Spleen (tissue), 11 donors: Measurements from ENCODE around the gene ZNF490. TPM values are rescaled to one million over a fixed set of nuclear protein-coding genes. Genes with fewer than 3 reads are reported as not detected.

Experiments
- DNase-seq: peaks from one replicate; pipeline ENCODE4 v3.0.0-alpha.2; 2020
- H3K27ac ChIP-seq, 8 donors: fragments of 200-600 bp; sonication (generic) in 7 of 8; 1 replicate in 4 of 8; 2 replicates in 4 of 8; pipeline versions ENCODE4 v1.5.0 to v1.8.0; 2016 to 2021; ENCODE audit warnings: inconsistent platforms in 4 of 8, mild to moderate bottlenecking in 4 of 8, moderate library complexity in 1 of 8
- H3K27me3 ChIP-seq, 7 donors: fragments of 200-600 bp; sonication (generic) in 6 of 7; replicated peaks in 1 of 7; 1 replicate in 4 of 7; 2 replicates in 3 of 7; pipeline versions ENCODE4 v1.5.0 to v1.8.0; 2016 to 2021; ENCODE audit warnings: inconsistent platforms in 3 of 7, mild to moderate bottlenecking in 1 of 7
- H3K36me3 ChIP-seq, 6 donors: fragments of 200-600 bp; sonication (generic) in 5 of 6; 1 replicate in 4 of 6; 2 replicates in 2 of 6; pipeline versions ENCODE4 v1.5.0 to v1.8.0; 2016 to 2021; ENCODE audit warnings: inconsistent platforms in 2 of 6
- H3K4me1 ChIP-seq, 6 donors: fragments of 200-600 bp; sonication (generic) in 5 of 6; 1 replicate in 3 of 6; 2 replicates in 3 of 6; pipeline versions ENCODE4 v1.5.0 to v1.8.0; 2016 to 2021; ENCODE audit warnings: inconsistent platforms in 3 of 6
- H3K4me3 ChIP-seq, 8 donors: fragments of 200-600 bp; sonication (generic) in 7 of 8; 1 replicate in 4 of 8; 2 replicates in 4 of 8; pipeline versions ENCODE4 v1.5.0 to v1.8.0; 2016 to 2021; ENCODE audit warnings: inconsistent platforms in 4 of 8, mild to moderate bottlenecking in 4 of 8, moderate library complexity in 2 of 8
- H3K9me3 ChIP-seq, 8 donors: fragments of 200-600 bp; sonication (generic) in 7 of 8; 1 replicate in 4 of 8; 2 replicates in 4 of 8; pipeline versions ENCODE4 v1.5.0 to v1.8.0; 2016 to 2021; ENCODE audit warnings: inconsistent platforms in 4 of 8
- POLR2A ChIP-seq, 3 donors: fragments of 450-650 bp; IDR thresholded peaks; one replicate each; pipeline ENCODE4 v1.5.1; 2017; ENCODE audit warnings: antibody characterized with exemption in 3 of 3, mild to moderate bottlenecking in 1 of 3
- POLR2AphosphoS5 ChIP-seq, 3 donors: sonication (generic); formaldehyde crosslinking; IDR thresholded peaks; one replicate each; pipeline ENCODE4 v1.5.1; 2017; ENCODE audit warnings: antibody characterized with exemption in 3 of 3
- WGBS, 5 donors: extraction: QIAGEN DNeasy Blood & Tissue Kit in 3 of 5; methylation state at CpG; one replicate each; pipeline versions ENCODE4 v1.1.5 to v1.1.7; 2013 to 2018; 5-methylcytosine and 5-hydroxymethylcytosine counted together
- intact Hi-C: fragments of 100-400 bp; cut with DNase I; formaldehyde crosslinking; loops from one replicate; pipeline ENCODE4 v1.15.0; 2023; ENCODE audit warnings: low total_unique reads
- polyA plus RNA-seq, 3 donors: library from polyadenylated mRNA; stranded (reverse); fragments of 200-250 nt; gene quantifications; one replicate each; pipeline ENCODE4 v1.2.1, GENCODE V29; 2013
- total RNA-seq, 7 donors: library from RNA; depleted of rRNA in 3 of 7; stranded (reverse); fragments of >200 nt in 3 of 7; fragmentation: NEBNext Ultra II Directional in 4 of 7; extraction: Animal tissue kit (Norgen Biotek cat#: 25700) in 4 of 7; gene quantifications; one replicate each; pipeline versions ENCODE4 v1.1.0 to v1.2.1, GENCODE V29; 2016 to 2021
- TF ChIP-seq, protein P1 (sequence below), 11 experiments: fragments of 200-600 bp in 7 of 11; fragments of 450-650 bp in 4 of 11; sonication (generic) in 4 of 11; IDR thresholded peaks in 8 of 11; conservative IDR thresholded peaks in 3 of 11; 1 replicate in 7 of 11; 2 replicates in 4 of 11; pipeline versions ENCODE4 v1.4.0 to v1.8.0; 2016 to 2021; ENCODE audit warnings: antibody characterized with exemption in 11 of 11, inconsistent platforms in 4 of 11, mild to moderate bottlenecking in 1 of 11
- donor health status: healthy with polysubstance abuse.
- donor health status: DM: no; HTN: no; CAD: no; lungs with moderate emphysema.
- donor health status: DM: no; HTN: no; CAD: no.
- donor health status: Bipolar disorder and iron deficiency.
- donor health status: healthy.
- donor health status: DM: no; HTN: no; CAD: no.
- donor health status: DM: yes; HTN: yes; CAD: no.

The ZNF490 gene
- total and polyA plus RNA-seq, 10 donors: 0.77 to 21.7 (median 14.7) TPM

GRCh38 chr19:12545267-12545666 lies 65.3 kb downstream of the ZNF490 start:
- WGBS, 5 donors: 91 to 99% (median 96%) methylated on average over 8 of the region's 8 CpGs
- peaks cover 0 to 28% (median 8%) of the 10 kb centered on the region in 8 donors for H3K9me3 ChIP-seq

GRCh38 chr19:12544401-12544876 lies 66.2 kb downstream of the ZNF490 start:
- no peak for TF ChIP-seq POLR2A (IDR thresholded peaks at IDR 0.05)
- TF ChIP-seq, protein P1, sequence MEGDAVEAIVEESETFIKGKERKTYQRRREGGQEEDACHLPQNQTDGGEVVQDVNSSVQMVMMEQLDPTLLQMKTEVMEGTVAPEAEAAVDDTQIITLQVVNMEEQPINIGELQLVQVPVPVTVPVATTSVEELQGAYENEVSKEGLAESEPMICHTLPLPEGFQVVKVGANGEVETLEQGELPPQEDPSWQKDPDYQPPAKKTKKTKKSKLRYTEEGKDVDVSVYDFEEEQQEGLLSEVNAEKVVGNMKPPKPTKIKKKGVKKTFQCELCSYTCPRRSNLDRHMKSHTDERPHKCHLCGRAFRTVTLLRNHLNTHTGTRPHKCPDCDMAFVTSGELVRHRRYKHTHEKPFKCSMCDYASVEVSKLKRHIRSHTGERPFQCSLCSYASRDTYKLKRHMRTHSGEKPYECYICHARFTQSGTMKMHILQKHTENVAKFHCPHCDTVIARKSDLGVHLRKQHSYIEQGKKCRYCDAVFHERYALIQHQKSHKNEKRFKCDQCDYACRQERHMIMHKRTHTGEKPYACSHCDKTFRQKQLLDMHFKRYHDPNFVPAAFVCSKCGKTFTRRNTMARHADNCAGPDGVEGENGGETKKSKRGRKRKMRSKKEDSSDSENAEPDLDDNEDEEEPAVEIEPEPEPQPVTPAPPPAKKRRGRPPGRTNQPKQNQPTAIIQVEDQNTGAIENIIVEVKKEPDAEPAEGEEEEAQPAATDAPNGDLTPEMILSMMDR (IDR thresholded peaks at IDR 0.05 in 8 of 11, conservative IDR thresholded peaks at IDR 0.05 in 3 of 11): no peak
- TF ChIP-seq POLR2AphosphoS5 (IDR thresholded peaks at IDR 0.05): no peak
- Histone ChIP-seq H3K36me3 (peaks cover 0 to 89% (median 19%) of the 10 kb centered on the region in 6 donors), H3K4me1 (peaks cover 4 to 74% (median 47%) of the 10 kb centered on the region in 6 donors), H3K4me3 (no peak overlapping the region), H3K27me3 (no peaks in the 10 kb centered on the region), H3K9me3 (peaks cover 0 to 32% (median 10%) of the 10 kb centered on the region in 8 donors), H3K27ac (peak overlapping the region in 2 of 8 donors; percentile 16 to 30)
- intact Hi-C loops: no loop called here
- 36 to 73% (median 46%) methylated on average over 5 of the region's 5 CpGs for WGBS, 5 donors
- DNase-seq: no peak

More at GRCh38 chr19:12545267-12545666, 65.3 kb downstream of the ZNF490 start:
- intact Hi-C loops: no loop called here
- Histone ChIP-seq H3K4me3 (no peak overlapping the region), H3K4me1 (peaks cover 8 to 82% (median 56%) of the 10 kb centered on the region in 6 donors), H3K27ac (no peak overlapping the region), H3K27me3 (no peaks in the 10 kb centered on the region), H3K36me3 (peaks cover 0 to 88% (median 11%) of the 10 kb centered on the region in 6 donors)
- TF ChIP-seq POLR2AphosphoS5 (IDR thresholded peaks at IDR 0.05): no peak
- TF ChIP-seq, protein P1 (IDR thresholded peaks at IDR 0.05 in 8 of 11, conservative IDR thresholded peaks at IDR 0.05 in 3 of 11): no peak
- TF ChIP-seq POLR2A (IDR thresholded peaks at IDR 0.05): no peak
- DNase-seq: no peak

- Histone ChIP-seq H3K27ac (peak overlapping the region in 2 of 8 donors; percentile 16 to 30), H3K9me3 (peaks cover 0 to 38% (median 13%) of the 10 kb centered on the region in 8 donors), H3K4me1 (peaks cover 0 to 68% (median 42%) of the 10 kb centered on the region in 6 donors), H3K36me3 (peaks cover 0 to 89% (median 22%) of the 10 kb centered on the region in 6 donors), H3K4me3 (no peak overlapping the region), H3K27me3 (no peaks in the 10 kb centered on the region)
- no peak for DNase-seq
- TF ChIP-seq POLR2AphosphoS5 (IDR thresholded peaks at IDR 0.05) (no peak), POLR2A (IDR thresholded peaks at IDR 0.05) (no peak)
- TF ChIP-seq, protein P1 (IDR thresholded peaks at IDR 0.05 in 8 of 11, conservative IDR thresholded peaks at IDR 0.05 in 3 of 11): no peak
- intact Hi-C loops: no loop called here
- 80 to 100% (median 100%) methylated on average over 1 of the region's 1 CpG for WGBS, 5 donors
These were observed 66.8 kb downstream of the ZNF490 start for GRCh38 chr19:12543855-12544254.

Other genes with a start within 250 kb of the ZNF490 start
- gene ZNF442, start 245.1 kb downstream of the ZNF490 start, total RNA-seq: 1 to 10 TPM; 1.6 to 6.1 (median 3.8) TPM
- 1 to 10 TPM in 1 of 3 donors, under 1 TPM in 2; 0.48 to 1.5 (median 0.54) TPM for gene ZNF442, start 245.1 kb downstream of the ZNF490 start, polyA plus RNA-seq
- gene ZNF799, start 209.5 kb downstream of the ZNF490 start, total RNA-seq: 10 to 100 TPM in 1 of 7 donors, 1 to 10 TPM in 6; 6.3 to 12.8 (median 7.6) TPM
- gene ZNF799, start 209.5 kb downstream of the ZNF490 start, polyA plus RNA-seq: 1 to 10 TPM; 3.2 to 4.4 (median 4.0) TPM
- 1 to 10 TPM; 2.7 to 9.7 (median 4.5) TPM for gene ZNF443, start 169.8 kb downstream of the ZNF490 start, total RNA-seq
- 1 to 10 TPM; 1.4 to 2.0 (median 1.9) TPM for gene ZNF443, start 169.8 kb downstream of the ZNF490 start, polyA plus RNA-seq
- gene ZNF709, start 126.0 kb downstream of the ZNF490 start, total RNA-seq: 1 to 10 TPM; 3.9 to 6.8 (median 4.2) TPM
- gene ZNF709, start 126.0 kb downstream of the ZNF490 start, polyA plus RNA-seq: 1 to 10 TPM; 1.1 to 1.4 (median 1.3) TPM
- 10 to 100 TPM; 17.0 to 24.5 (median 21.7) TPM for gene ZNF564, start 59.3 kb downstream of the ZNF490 start, total RNA-seq
- gene ZNF564, start 59.3 kb downstream of the ZNF490 start, polyA plus RNA-seq: 10 to 100 TPM in 1 of 3 donors, 1 to 10 TPM in 2; 5.9 to 11.4 (median 6.5) TPM
- 10 to 100 TPM; 27.8 to 64.9 (median 33.4) TPM for gene ZNF791, start 107 bp upstream of the ZNF490 start, total RNA-seq
- gene ZNF791, start 107 bp upstream of the ZNF490 start, polyA plus RNA-seq: 10 to 100 TPM in 1 of 3 donors, 1 to 10 TPM in 2; 6.8 to 11.1 (median 7.3) TPM
- gene MAN2B1, start 55.9 kb upstream of the ZNF490 start, total RNA-seq: 100 to 1,000 TPM; 145 to 288 (median 218) TPM
- gene MAN2B1, start 55.9 kb upstream of the ZNF490 start, polyA plus RNA-seq: 100 to 1,000 TPM in 1 of 3 donors, 10 to 100 TPM in 2; 50.6 to 122 (median 83.3) TPM
- gene WDR83, start 56.0 kb upstream of the ZNF490 start, total RNA-seq: 10 to 100 TPM in 6 of 7 donors, 1 to 10 TPM in 1; 6.4 to 15.7 (median 12.9) TPM
- gene WDR83, start 56.0 kb upstream of the ZNF490 start, polyA plus RNA-seq: 10 to 100 TPM; 17.0 to 19.5 (median 19.0) TPM
- gene DHPS, start 71.1 kb upstream of the ZNF490 start, total RNA-seq: 100 to 1,000 TPM in 3 of 7 donors, 10 to 100 TPM in 4; 86.8 to 158 (median 96.0) TPM
- gene DHPS, start 71.1 kb upstream of the ZNF490 start, polyA plus RNA-seq: 10 to 100 TPM; 55.1 to 76.6 (median 59.3) TPM
- gene GNG14, start 77.2 kb upstream of the ZNF490 start, total RNA-seq: not detected
- not detected for gene GNG14, start 77.2 kb upstream of the ZNF490 start, polyA plus RNA-seq
- 1 to 10 TPM; 1.7 to 5.3 (median 3.8) TPM for gene FBXW9, start 85.8 kb upstream of the ZNF490 start, total RNA-seq
- 1 to 10 TPM; 4.8 to 7.4 (median 5.2) TPM for gene FBXW9, start 85.8 kb upstream of the ZNF490 start, polyA plus RNA-seq
- gene TNPO2, start 113.1 kb upstream of the ZNF490 start, total RNA-seq: 10 to 100 TPM; 47.5 to 83.6 (median 61.5) TPM
- gene TNPO2, start 113.1 kb upstream of the ZNF490 start, polyA plus RNA-seq: 10 to 100 TPM; 15.8 to 30.4 (median 22.9) TPM
- 100 to 1,000 TPM; 127 to 225 (median 150) TPM for gene TRIR, start 123.9 kb upstream of the ZNF490 start, total RNA-seq
- gene TRIR, start 123.9 kb upstream of the ZNF490 start, polyA plus RNA-seq: 100 to 1,000 TPM; 346 to 403 (median 386) TPM
- gene GET3, start 126.7 kb upstream of the ZNF490 start, total RNA-seq: 10 to 100 TPM; 32.7 to 50.7 (median 38.4) TPM
- gene GET3, start 126.7 kb upstream of the ZNF490 start, polyA plus RNA-seq: 10 to 100 TPM; 35.4 to 68.0 (median 52.8) TPM
- gene BEST2, start 141.0 kb upstream of the ZNF490 start, total RNA-seq: not detected
- gene BEST2, start 141.0 kb upstream of the ZNF490 start, polyA plus RNA-seq: not detected
- gene HOOK2, start 164.7 kb upstream of the ZNF490 start, total RNA-seq: 10 to 100 TPM; 14.8 to 27.4 (median 25.2) TPM
- gene HOOK2, start 164.7 kb upstream of the ZNF490 start, polyA plus RNA-seq: 10 to 100 TPM in 2 of 3 donors, 1 to 10 TPM in 1; 7.1 to 24.3 (median 20.5) TPM
- gene JUNB, start 180.7 kb upstream of the ZNF490 start, total RNA-seq: 100 to 1,000 TPM; 102 to 363 (median 189) TPM
- gene JUNB, start 180.7 kb upstream of the ZNF490 start, polyA plus RNA-seq: 100 to 1,000 TPM in 1 of 3 donors, 10 to 100 TPM in 2; 57.5 to 118 (median 64.0) TPM
- gene PRDX2, start 191.0 kb upstream of the ZNF490 start, total RNA-seq: 100 to 1,000 TPM in 6 of 7 donors, 10 to 100 TPM in 1; 97.9 to 203 (median 140) TPM
- 100 to 1,000 TPM in 2 of 3 donors, 10 to 100 TPM in 1; 78.3 to 123 (median 108) TPM for gene PRDX2, start 191.0 kb upstream of the ZNF490 start, polyA plus RNA-seq
- gene THSD8, start 191.3 kb upstream of the ZNF490 start, total RNA-seq: 1 to 10 TPM in 4 of 7 donors, not detected in 3; 1.1 to 4.8 (median 3.4) TPM
- gene THSD8, start 191.3 kb upstream of the ZNF490 start, polyA plus RNA-seq: 1 to 10 TPM; 5.2 to 9.1 (median 5.7) TPM
- 10 to 100 TPM in 6 of 7 donors, 1 to 10 TPM in 1; 9.8 to 15.9 (median 11.7) TPM for gene RNASEH2A, start 195.8 kb upstream of the ZNF490 start, total RNA-seq
- gene RNASEH2A, start 195.8 kb upstream of the ZNF490 start, polyA plus RNA-seq: 10 to 100 TPM in 2 of 3 donors, 1 to 10 TPM in 1; 4.4 to 12.2 (median 11.4) TPM
- gene RTBDN, start 223.8 kb upstream of the ZNF490 start, total RNA-seq: not detected
- not detected for gene RTBDN, start 223.8 kb upstream of the ZNF490 start, polyA plus RNA-seq
- gene MAST1, start 227.7 kb upstream of the ZNF490 start, total RNA-seq: under 1 TPM in 6 of 7 donors, not detected in 1; 0.23 to 0.65 (median 0.33) TPM
- under 1 TPM in 2 of 3 donors, not detected in 1; 0.12 to 0.32 TPM for gene MAST1, start 227.7 kb upstream of the ZNF490 start, polyA plus RNA-seq